Parathyroid adenoma (tissue), 2 donors: Measurements from ENCODE around the gene MYLK3.

Source experiments
- H2AFZ ChIP-seq: fragments of 300-600 bp; sonication (generic); one replicate; pipeline ENCODE4 v1.7.0; 2017; ENCODE audit warnings: antibody characterized with exemption, mild to moderate bottlenecking
- H3K27ac ChIP-seq: fragments of 300-600 bp; sonication (generic); one replicate; pipeline ENCODE4 v1.7.0; 2017
- H3K27me3 ChIP-seq: fragments of 300-600 bp; sonication (generic); one replicate; pipeline ENCODE4 v1.7.0; 2017; ENCODE audit warnings: low read length; ENCODE audit not compliant: control insufficient read depth, insufficient read depth
- H3K36me3 ChIP-seq: fragments of 300-600 bp; sonication (generic); one replicate; pipeline ENCODE4 v1.7.0; 2017; ENCODE audit warnings: low read length; ENCODE audit not compliant: control insufficient read depth, insufficient read depth
- H3K4me1 ChIP-seq: fragments of 300-600 bp; sonication (generic); one replicate; pipeline ENCODE4 v1.7.0; 2017; ENCODE audit warnings: control low read depth
- H3K4me2 ChIP-seq: fragments of 300-600 bp; sonication (generic); one replicate; pipeline ENCODE4 v1.7.0; 2017; ENCODE audit warnings: low read length
- H3K4me3 ChIP-seq: fragments of 300-600 bp; sonication (generic); one replicate; pipeline ENCODE4 v1.7.0; 2017; ENCODE audit warnings: low read depth, low read length
- H3K79me2 ChIP-seq: fragments of 300-600 bp; sonication (generic); one replicate; pipeline ENCODE4 v1.7.0; 2017; ENCODE audit warnings: control low read depth
- H3K9ac ChIP-seq: fragments of 300-600 bp; sonication (generic); one replicate; pipeline ENCODE4 v1.7.0; 2017; ENCODE audit warnings: mild to moderate bottlenecking
- H3K9me3 ChIP-seq: fragments of 300-600 bp; sonication (generic); one replicate; pipeline ENCODE4 v1.7.0; 2017; ENCODE audit warnings: low read length; ENCODE audit not compliant: control insufficient read depth
- CTCF ChIP-seq: fragments of 300-600 bp; sonication (generic); IDR thresholded peaks from one replicate; pipeline ENCODE4 v1.7.0; 2017; ENCODE audit warnings: antibody characterized with exemption, mild to moderate bottlenecking
- donor health status: primary hyperparathyroidism.

The MYLK3 gene

GRCh38 chr16:46721885-46722284 is 26.3 kb downstream of the MYLK3 start:
- no peaks in the 10 kb centered on the region for H3K36me3 ChIP-seq
- no peaks in the 10 kb centered on the region for H3K79me2 ChIP-seq
- H3K27ac ChIP-seq: no peak overlapping the region
- no peak overlapping the region for H3K4me3 ChIP-seq
- H3K4me2 ChIP-seq: no peak overlapping the region
- TF ChIP-seq CTCF: no peak
- H3K9ac ChIP-seq: no peak overlapping the region
- H2AFZ ChIP-seq: no peak overlapping the region
- no peaks in the 10 kb centered on the region for H3K4me1 ChIP-seq
- no peaks in the 10 kb centered on the region for H3K9me3 ChIP-seq
- H3K27me3 ChIP-seq: no peaks in the 10 kb centered on the region

- H3K27ac ChIP-seq: no peak overlapping the region
- H3K4me1 ChIP-seq: no peaks in the 10 kb centered on the region
- H3K9me3 ChIP-seq: no peaks in the 10 kb centered on the region
- H2AFZ ChIP-seq: no peak overlapping the region
- H3K4me2 ChIP-seq: no peak overlapping the region
- H3K36me3 ChIP-seq: no peaks in the 10 kb centered on the region
- no peak overlapping the region for H3K9ac ChIP-seq
- H3K4me3 ChIP-seq: no peak overlapping the region
- H3K79me2 ChIP-seq: no peaks in the 10 kb centered on the region
- no peak for TF ChIP-seq CTCF
- H3K27me3 ChIP-seq: no peaks in the 10 kb centered on the region
Measured at GRCh38 chr16:46720619-46721018, 27.5 kb downstream of the MYLK3 start.

GRCh38 chr16:46719528-46719927 is 28.6 kb downstream of the MYLK3 start:
- H3K36me3 ChIP-seq: no peaks in the 10 kb centered on the region
- no peaks in the 10 kb centered on the region for H3K79me2 ChIP-seq
- no peak for TF ChIP-seq CTCF
- no peak overlapping the region for H3K9ac ChIP-seq
- H3K4me2 ChIP-seq: no peak overlapping the region
- no peaks in the 10 kb centered on the region for H3K9me3 ChIP-seq
- H3K4me1 ChIP-seq: no peaks in the 10 kb centered on the region
- H3K27me3 ChIP-seq: no peaks in the 10 kb centered on the region
- no peak overlapping the region for H3K27ac ChIP-seq
- H3K4me3 ChIP-seq: no peak overlapping the region
- no peak overlapping the region for H2AFZ ChIP-seq

- H3K27ac ChIP-seq: no peak overlapping the region
- no peak overlapping the region for H2AFZ ChIP-seq
- H3K36me3 ChIP-seq: no peaks in the 10 kb centered on the region
Measured at GRCh38 chr16:46718214-46718613, 29.9 kb downstream of the MYLK3 start.

More at GRCh38 chr16:46718214-46718613, 29.9 kb downstream of the MYLK3 start:
- H3K9ac ChIP-seq: no peak overlapping the region
- no peaks in the 10 kb centered on the region for H3K9me3 ChIP-seq
- no peak overlapping the region for H3K4me3 ChIP-seq
- H3K4me1 ChIP-seq: no peaks in the 10 kb centered on the region
- no peaks in the 10 kb centered on the region for H3K79me2 ChIP-seq
- no peaks in the 10 kb centered on the region for H3K27me3 ChIP-seq
- no peak for TF ChIP-seq CTCF
- H3K4me2 ChIP-seq: no peak overlapping the region
